Endothelial cell of umbilical vein (primary cell): ENCODE data around the gene PPEF2. TPM values are rescaled to one million over a fixed set of nuclear protein-coding genes. Genes with fewer than 3 reads are reported as not detected.

ENCODE experiments used
- BruUV-seq: library from RNA; stranded (reverse); fragments of 400-500 nt; replicated peaks from 2 replicates; lab custom pipeline; 2021; lab: Mats Ljungman, UMichigan
- CTCF ChIA-PET: fragments of 300-600, 350-600 bp; sonication (Branson Sonifier 250); formaldehyde crosslinking; loops from one replicate; lab custom pipeline; 2021; ENCODE audit warnings: antibody characterized with exemption, inconsistent platforms; lab: Charles Lee
- POLR2A ChIA-PET: fragments of 300-600, 350-600 bp; sonication (Branson Sonifier 250); formaldehyde crosslinking; loops from one replicate; lab custom pipeline; 2021; ENCODE audit warnings: antibody characterized with exemption, inconsistent platforms; lab: Charles Lee
- DNase-seq: peaks from one replicate; pipeline ENCODE4 v3.0.0-alpha.2; 2011; ENCODE audit warnings: low read depth, low spot score
- FAIRE-seq: peaks from 2 replicates; lab custom pipeline; 2011; peaks lifted over from hg19 to GRCh38; lab: Jason Lieb, UNC
- H2AFZ ChIP-seq: 2 replicates; pipeline ENCODE4 v1.6.0; 2012; ENCODE audit warnings: low read depth, low read length, control low read depth, inconsistent platforms
- H3K27ac ChIP-seq: 2 replicates; pipeline ENCODE4 v1.5.1; 2011; ENCODE audit warnings: low read depth, mild to moderate bottlenecking, control low read depth, low read length, moderate library complexity; ENCODE audit not compliant: insufficient read depth
- H3K27me3 ChIP-seq, 2 experiments: 2 replicates each; pipeline versions ENCODE4 v1.6.0 to v1.6.1; 2011; ENCODE audit warnings: low read length in 2 of 2, mixed read lengths in 1 of 2; ENCODE audit not compliant: control insufficient read depth in 2 of 2, insufficient read depth in 2 of 2
- H3K36me3 ChIP-seq, 2 experiments: 2 replicates in 1 of 2; 3 replicates in 1 of 2; pipeline ENCODE4 v1.5.1; 2011; ENCODE audit warnings: low read length in 2 of 2, mild to moderate bottlenecking in 1 of 2, moderate library complexity in 1 of 2; ENCODE audit not compliant: control insufficient read depth in 2 of 2, insufficient read depth in 2 of 2; ENCODE audit errors: extremely low read depth in 1 of 2
- H3K4me1 ChIP-seq: 3 replicates; pipeline ENCODE4 v1.5.1; 2011; ENCODE audit warnings: mild to moderate bottlenecking, low read length; ENCODE audit not compliant: control insufficient read depth, insufficient read depth; ENCODE audit errors: extremely low read depth
- H3K4me2 ChIP-seq: 2 replicates; pipeline ENCODE4 v1.6.1; 2011; ENCODE audit warnings: low read length, control low read depth, mixed read lengths; ENCODE audit not compliant: insufficient read depth
- H3K4me3 ChIP-seq, 3 experiments: fragments of 200-600 bp in 1 of 3; sonication (generic), shearing (Covaris generic) in 1 of 3; replicated peaks in 1 of 3; 2 replicates each; pipeline ENCODE4 v1.5.1; 2011 to 2016; ENCODE audit warnings: control low read depth in 3 of 3, low read length in 3 of 3, mild to moderate bottlenecking in 2 of 3, inconsistent platforms in 1 of 3, low read depth in 1 of 3, moderate library complexity in 1 of 3; ENCODE audit not compliant: insufficient read depth in 1 of 3
- H3K79me2 ChIP-seq: 2 replicates; pipeline ENCODE4 v1.6.0; 2012; ENCODE audit warnings: low read length, inconsistent platforms; ENCODE audit not compliant: control insufficient read depth, insufficient read depth
- H3K9ac ChIP-seq: replicated peaks from 2 replicates; pipeline ENCODE3; 2011; ENCODE audit warnings: low read length, control low read depth; ENCODE audit not compliant: insufficient read depth; ENCODE audit errors: extremely low read depth
- H3K9me1 ChIP-seq: replicated peaks from 3 replicates; pipeline ENCODE4 v1.6.0; 2011; ENCODE audit warnings: mild to moderate bottlenecking, low read length; ENCODE audit not compliant: control insufficient read depth, insufficient read depth; ENCODE audit errors: extremely low read depth
- H3K9me3 ChIP-seq: replicated peaks from 2 replicates; pipeline ENCODE4 v1.5.1; 2012; ENCODE audit warnings: low read length, inconsistent platforms; ENCODE audit not compliant: control insufficient read depth, insufficient read depth
- H4K20me1 ChIP-seq: replicated peaks from 2 replicates; pipeline ENCODE3; 2011; ENCODE audit warnings: mild to moderate bottlenecking, low read length; ENCODE audit not compliant: control insufficient read depth, insufficient read depth; ENCODE audit errors: extremely low read depth
- CTCF ChIP-seq, 2 donors: IDR thresholded peaks; 1 replicate in 1 of 2; 2 replicates in 1 of 2; pipeline ENCODE4 v1.5.1; 2011; ENCODE audit warnings: low read length in 2 of 2, mild to moderate bottlenecking in 2 of 2, moderate library complexity in 2 of 2, control low read depth in 1 of 2, inconsistent platforms in 1 of 2, low read depth in 1 of 2; ENCODE audit not compliant: insufficient read depth in 1 of 2; ENCODE audit errors: extremely low read depth in 1 of 2
- EZH2 ChIP-seq: IDR thresholded peaks from 2 replicates; pipeline ENCODE4 v1.6.1; 2012; ENCODE audit warnings: borderline replicate concordance, low read depth, mild to moderate bottlenecking, moderate library complexity, low read length, inconsistent platforms; ENCODE audit not compliant: severe bottlenecking
- FOS ChIP-seq: IDR thresholded peaks from 2 replicates; pipeline ENCODE4 v1.6.1; 2011; ENCODE audit warnings: mild to moderate bottlenecking, low read length, moderate library complexity, borderline replicate concordance; ENCODE audit not compliant: insufficient read depth
- GATA2 ChIP-seq: IDR thresholded peaks from 2 replicates; pipeline ENCODE4 v1.7.0; 2011; ENCODE audit warnings: low read depth, mild to moderate bottlenecking, moderate library complexity, mixed read lengths, low read length; ENCODE audit not compliant: insufficient read length, insufficient read depth
- JUN ChIP-seq: IDR thresholded peaks from 2 replicates; pipeline ENCODE4 v1.6.1; 2011; ENCODE audit warnings: borderline replicate concordance, low read depth; ENCODE audit not compliant: insufficient read length, insufficient read depth
- MAX ChIP-seq: IDR thresholded peaks from 2 replicates; pipeline ENCODE4 v1.6.1; 2011; ENCODE audit not compliant: insufficient read depth, insufficient read length
- MYC ChIP-seq: IDR thresholded peaks from one replicate; pipeline ENCODE4 v1.6.1; 2011; ENCODE audit warnings: mild to moderate bottlenecking, low read depth, low read length
- POLR2A ChIP-seq: IDR thresholded peaks from 2 replicates; pipeline ENCODE4 v1.6.1; 2012; ENCODE audit warnings: low read depth, mild to moderate bottlenecking, control low read depth, low read length
- POLR2AphosphoS5 ChIP-seq: IDR thresholded peaks from 2 replicates; pipeline ENCODE4 v1.6.1; 2012; ENCODE audit warnings: low read depth, mild to moderate bottlenecking, control low read depth, low read length, moderate library complexity; ENCODE audit not compliant: insufficient read depth
- dilution Hi-C: fragments of 300-500 bp; cut with MboI; formaldehyde crosslinking; loops from one replicate; pipeline ENCODE4 v1.15.0; 2019; ENCODE audit warnings: low sequenced_read_pairs; ENCODE audit not compliant: extremely low pct_ligation_motif_present
- intact Hi-C: fragments of 100-400 bp; cut with micrococcal nuclease; formaldehyde crosslinking; loops from one replicate; pipeline ENCODE4 v1.10.0; 2022
- polyA plus RNA-seq, 4 experiments: library from polyadenylated mRNA; depleted of rRNA in 3 of 4; stranded (reverse) in 3 of 4; unstranded in 1 of 4; fragments of >200 nt; gene quantifications; 2 replicates each; pipeline versions ENCODE4 v1.2.1 to v1.2.3, GENCODE V29; 2011 to 2012; ENCODE audit warnings: missing spikeins in 1 of 4
- small RNA-seq: library from RNA; depleted of rRNA; stranded (forward); fragments of <200 nt; gene quantifications from one replicate; pipeline ENCODE3, GENCODE V24; 2012; ENCODE audit warnings: low replicate concordance, low read depth; ENCODE audit not compliant: insufficient read depth, insufficient read length
- total RNA-seq: library from RNA; stranded (reverse); gene quantifications from 2 replicates; pipeline ENCODE4 v1.2.3, GENCODE V29; 2021

The PPEF2 gene
- total and polyA plus RNA-seq, 2 donors (not counting 3 experiments of a cell fraction or from before 2014, with no cell fraction given): 0.23 TPM; not detected in 1

- intact Hi-C loops: no loop called here
- no peaks in the 10 kb centered on the region for H3K4me1 ChIP-seq
- H3K27me3 ChIP-seq: no peaks in the 10 kb centered on the region
- no peak overlapping the region for H3K9ac ChIP-seq
- H4K20me1 ChIP-seq: no peaks in the 10 kb centered on the region
- H3K79me2 ChIP-seq: no peaks in the 10 kb centered on the region
- H3K36me3 ChIP-seq: peaks cover 11 to 19% of the 10 kb centered on the region in 2 experiments
- no peak overlapping the region for H3K4me3 ChIP-seq
- H3K9me1 ChIP-seq: no peaks in the 10 kb centered on the region
- DNase-seq (no peak), FAIRE-seq (no peak)
- H3K9me3 ChIP-seq: no peaks in the 10 kb centered on the region
- TF ChIP-seq MYC: no peak
- TF ChIP-seq POLR2A: no peak
- no peak for TF ChIP-seq FOS
- TF ChIP-seq GATA2: no peak
- no peak for TF ChIP-seq POLR2AphosphoS5
- no peak for TF ChIP-seq CTCF (IDR thresholded peaks at IDR 0.05; ENCODE audit: extremely low read depth in 1 of 2, insufficient read depth in 1 of 2, low read depth in 1 of 2, low read length in 2 of 2)
- TF ChIP-seq EZH2: no peak
- no peak for TF ChIP-seq MAX
- TF ChIP-seq JUN: no peak
- POLR2A ChIA-PET: no interaction called here
- BruUV-seq: no TSS peak
- dilution Hi-C loops: no loop called here
- H3K27ac ChIP-seq: no peak overlapping the region
- CTCF ChIA-PET: no interaction called here
- no peak overlapping the region for H2AFZ ChIP-seq
- H3K4me2 ChIP-seq: no peak overlapping the region
Measured at GRCh38 chr4:75817901-75818300, 84.4 kb downstream of the PPEF2 start.

Small RNAs within 50 kb of the gene (small RNA-seq; reads per million reads assigned to genes)
- gene RNU2-16P: not detected

Other genes with a start within 250 kb of the PPEF2 start
- gene G3BP2, start 229.0 kb downstream of the PPEF2 start, total RNA-seq: 180 and 194 TPM in 2 replicates
- gene G3BP2, start 229.0 kb downstream of the PPEF2 start, polyA plus RNA-seq: 39.3 and 61.1 TPM in 2 replicates
- gene USO1, start 177.9 kb downstream of the PPEF2 start, total RNA-seq: 60.2 and 66.0 TPM in 2 replicates
- gene USO1, start 177.9 kb downstream of the PPEF2 start, polyA plus RNA-seq: 24.4 and 29.1 TPM in 2 replicates
- gene NAAA, start 38.6 kb upstream of the PPEF2 start, total RNA-seq: 15.3 and 20.3 TPM in 2 replicates
- gene NAAA, start 38.6 kb upstream of the PPEF2 start, polyA plus RNA-seq: 20.2 and 24.4 TPM in 2 replicates
- gene SDAD1, start 88.5 kb upstream of the PPEF2 start, total RNA-seq: 32.3 and 37.5 TPM in 2 replicates
- gene SDAD1, start 88.5 kb upstream of the PPEF2 start, polyA plus RNA-seq: 6.0 and 7.9 TPM in 2 replicates
- gene CXCL9, start 105.1 kb upstream of the PPEF2 start, total RNA-seq: not detected in 2 replicates
- not detected in 2 replicates for gene CXCL9, start 105.1 kb upstream of the PPEF2 start, polyA plus RNA-seq
- gene CXCL10, start 121.0 kb upstream of the PPEF2 start, total RNA-seq: not detected in 2 replicates
- gene CXCL10, start 121.0 kb upstream of the PPEF2 start, polyA plus RNA-seq: 0.18 and 0.25 TPM in 2 replicates
- 0.55 and 1.1 TPM in 2 replicates for gene CXCL11, start 133.6 kb upstream of the PPEF2 start, total RNA-seq
- gene CXCL11, start 133.6 kb upstream of the PPEF2 start, polyA plus RNA-seq: 0.91 and 1.0 TPM in 2 replicates
- not detected in 2 replicates for gene ART3, start 172.3 kb upstream of the PPEF2 start, total RNA-seq
- gene ART3, start 172.3 kb upstream of the PPEF2 start, polyA plus RNA-seq: not detected in 2 replicates
- 45.7 and 49.9 TPM in 2 replicates for gene NUP54, start 245.9 kb upstream of the PPEF2 start, total RNA-seq
- gene NUP54, start 245.9 kb upstream of the PPEF2 start, polyA plus RNA-seq: 15.4 and 25.7 TPM in 2 replicates